A549 treated with AZD9567 at 1 μM for 4 hours (cell line): ENCODE data around the gene MAPK11. TPM values are rescaled to one million over a fixed set of nuclear protein-coding genes. Genes with fewer than 3 reads are reported as not detected.

Experiments
- total RNA-seq: library from RNA; stranded (reverse); fragments of 200-300 nt; extraction: Qiagen RNA extraction; gene quantifications from 5 replicates; pipeline ENCODE4 v1.2.3, GENCODE V29; 2022; ENCODE audit not compliant: insufficient read depth

MAPK11 gene
- 6.2 to 8.0 TPM (median 7.1 TPM) in 5 replicates for total RNA-seq

GRCh38 chr22:50269970-50270665 lies at the start of gene MAPK11:
Gene MAPK11 (minus strand): TSS chr22:50270380. CDS start chr22:50270292, 88 bp downstream.

GRCh38 chr22:50306753-50307749 lies 36.9 kb upstream of the MAPK11 start, which contains the start of gene PLXNB2:
Gene PLXNB2 (minus strand): TSS chr22:50307646. CDS start chr22:50290584, 17,062 bp downstream.

DNA sequence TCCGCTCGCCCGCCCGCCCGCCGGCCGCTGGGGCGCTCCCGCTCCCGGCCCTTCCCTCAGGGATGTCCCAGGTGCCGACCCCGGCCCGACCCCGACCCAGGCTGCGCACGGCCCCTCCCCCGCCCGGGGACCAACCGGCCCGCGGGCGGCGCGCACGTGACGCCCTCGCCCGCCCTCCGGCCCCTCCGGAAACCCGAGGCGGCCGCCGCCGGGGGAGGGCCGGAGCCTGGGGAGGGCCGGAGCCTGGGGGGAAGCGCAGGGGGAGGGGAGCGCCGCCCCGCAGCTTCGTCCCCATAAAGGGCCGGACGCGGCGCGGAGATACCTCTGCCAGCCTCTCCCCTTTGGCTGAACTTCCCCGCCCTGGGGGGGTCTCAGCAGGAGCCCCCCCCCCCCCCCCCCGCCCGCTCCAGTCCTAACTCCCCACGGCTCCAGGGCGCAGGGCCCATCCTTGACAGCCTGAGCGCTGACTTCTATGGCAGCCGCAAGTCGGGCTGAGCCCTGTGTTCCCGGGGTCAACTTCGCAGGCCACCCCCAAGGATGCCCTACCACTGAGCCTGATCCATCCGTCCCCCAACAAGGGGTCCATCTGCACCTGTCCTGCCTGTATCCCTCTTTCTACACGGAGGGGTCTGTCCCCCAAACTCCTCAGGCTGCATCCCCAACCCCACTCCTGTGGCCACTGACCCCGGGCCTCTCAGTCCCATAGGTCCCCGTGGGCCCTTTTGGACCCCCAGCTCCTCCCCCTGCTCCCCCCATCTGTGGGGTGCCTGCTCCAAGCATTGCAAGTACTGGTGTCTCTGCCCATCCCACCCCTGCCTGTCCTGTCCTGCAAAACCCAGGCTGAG lies 8.3 kb downstream of the MAPK11 start, which contains the start of gene MAPK12:
MAPK12 (minus strand) TSS at position 69 of the 845 bp plus-strand sequence. CDS start 174 bp downstream, outside the sequence.

DNA sequence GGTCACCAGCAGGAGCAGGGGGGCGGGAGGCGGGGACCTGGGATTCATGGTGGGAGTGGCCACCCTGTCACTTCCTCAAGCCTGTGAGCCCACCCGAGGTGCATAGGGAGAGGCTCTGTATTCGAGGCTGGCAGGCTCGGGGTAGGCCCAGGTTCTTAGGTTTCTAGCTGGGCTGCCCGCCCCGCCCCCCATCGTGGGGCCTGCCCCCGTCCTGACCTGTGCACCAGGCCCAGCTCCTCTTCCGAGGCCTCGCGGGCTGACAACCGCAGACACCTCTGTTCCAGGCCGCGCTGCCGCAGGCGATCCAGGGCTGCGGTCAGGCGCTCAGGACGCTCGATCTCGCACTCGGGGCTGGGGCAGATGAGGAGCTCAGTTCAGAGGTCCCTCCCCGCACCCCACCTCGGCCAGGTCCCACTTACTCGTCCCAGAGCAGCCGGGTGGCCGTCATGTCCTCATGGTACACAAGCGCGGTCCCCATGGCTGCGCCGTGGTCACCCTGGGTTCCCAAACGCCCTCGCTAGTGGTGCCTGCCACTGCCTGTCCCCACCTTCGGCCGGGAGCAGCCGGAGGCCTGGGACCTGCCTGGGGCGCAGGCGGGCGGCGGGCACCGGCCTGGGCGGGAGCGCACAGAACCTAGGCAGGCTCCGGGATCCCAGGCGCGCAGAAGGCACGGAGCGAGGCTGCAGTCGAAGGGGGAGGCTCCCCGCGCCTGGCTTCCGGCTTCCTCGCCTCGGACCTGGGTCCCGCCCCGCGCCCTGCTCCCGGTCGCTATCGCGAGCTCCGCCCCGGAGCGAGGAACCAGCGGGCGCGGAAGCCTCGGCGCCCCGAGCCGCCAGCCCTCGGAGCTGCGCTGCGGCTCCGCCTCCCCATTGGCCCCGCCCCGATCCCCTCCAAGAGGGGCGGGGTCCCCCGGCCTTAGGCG lies 19.4 kb downstream of the MAPK11 start, which contains the start of gene HDAC10:
HDAC10 (minus strand) TSS at position 711 of the 922 bp plus-strand sequence; CDS start at position 478, 233 bp downstream.

GRCh38 chr22:50244420-50245213 lies 25.6 kb downstream of the MAPK11 start, which contains the start of gene TUBGCP6:
Gene TUBGCP6 (minus strand): TSS chr22:50245023. CDS start chr22:50244459, 564 bp downstream.

Other genes starting within 250 kb of the MAPK11 start
- not detected in 5 replicates for gene TTLL8, start 212.1 kb downstream of the MAPK11 start, total RNA-seq
- gene MLC1, start 185.0 kb downstream of the MAPK11 start, total RNA-seq: not detected in 5 replicates
- not detected in 5 replicates for gene MOV10L1, start 180.4 kb downstream of the MAPK11 start, total RNA-seq
- 3.7 to 6.1 TPM (median 5.7 TPM) in 5 replicates for gene PANX2, start 99.6 kb downstream of the MAPK11 start, total RNA-seq
- gene TRABD, start 84.5 kb downstream of the MAPK11 start, total RNA-seq: 22.1 to 36.4 TPM (median 35.5 TPM) in 5 replicates
- gene SELENOO, start 69.4 kb downstream of the MAPK11 start, total RNA-seq: 9.7 to 22.0 TPM (median 20.0 TPM) in 5 replicates
- gene TUBGCP6, start 25.4 kb downstream of the MAPK11 start, total RNA-seq: 3.7 to 13.2 TPM (median 12.8 TPM) in 5 replicates
- 9.1 to 13.8 TPM (median 13.0 TPM) in 5 replicates for gene HDAC10, start 19.1 kb downstream of the MAPK11 start, total RNA-seq
- 15.3 to 28.9 TPM (median 26.4 TPM) in 5 replicates for gene MAPK12, start 8.7 kb downstream of the MAPK11 start, total RNA-seq
- 113 to 126 TPM (median 115 TPM) in 5 replicates for gene PLXNB2, start 37.3 kb upstream of the MAPK11 start, total RNA-seq
- gene DENND6B, start 56.6 kb upstream of the MAPK11 start, total RNA-seq: 2.3 to 4.0 TPM (median 4.0 TPM) in 5 replicates
- gene PPP6R2, start 72.9 kb upstream of the MAPK11 start, total RNA-seq: 12.4 to 15.4 TPM (median 15.1 TPM) in 5 replicates
- gene SBF1, start 204.7 kb upstream of the MAPK11 start, total RNA-seq: 21.4 to 28.8 TPM (median 27.9 TPM) in 5 replicates
- gene ADM2, start 211.2 kb upstream of the MAPK11 start, total RNA-seq: 0.52 to 0.59 TPM (median 0.57 TPM) in 5 replicates
- gene MIOX, start 216.5 kb upstream of the MAPK11 start, total RNA-seq: 0.13 TPM in 1 of 5 replicates, not detected in the others
- gene LMF2, start 237.3 kb upstream of the MAPK11 start, total RNA-seq: 24.1 to 54.9 TPM (median 52.4 TPM) in 5 replicates
- 33.8 to 41.0 TPM (median 40.1 TPM) in 5 replicates for gene NCAPH2, start 237.8 kb upstream of the MAPK11 start, total RNA-seq